Pancreas (tissue), 10 donors: ENCODE measurements around the gene TARBP1. TPM values are rescaled to one million over a fixed set of nuclear protein-coding genes. Genes with fewer than 3 reads are reported as not detected.

Experiments
- ATAC-seq, 4 donors: fragments of 200-7000 bp; cut with Tn5 transposase; one replicate each; pipeline versions ENCODE4 v1.8.0 to v1.9.1; 2020; ENCODE audit warnings: mild to moderate bottlenecking in 4 of 4, moderate library complexity in 4 of 4
- DNase-seq, 6 donors: peaks; one replicate each; pipeline ENCODE4 v3.0.0-alpha.2; 2020
- FAIRE-seq: peaks from 2 replicates; lab custom pipeline; 2012; peaks lifted over from hg19 to GRCh38; lab: Jason Lieb, UNC
- H3K27ac ChIP-seq, 4 donors: fragments of 200-600 bp; sonication (generic); 1 replicate in 3 of 4; 2 replicates in 1 of 4; pipeline versions ENCODE4 v1.5.0 to v1.8.0; 2020
- H3K27me3 ChIP-seq, 4 donors: fragments of 200-600 bp; one replicate each; pipeline ENCODE4 v1.8.0; 2021
- H3K36me3 ChIP-seq, 3 donors: fragments of 200-600 bp; sonication (generic) in 1 of 3; one replicate each; pipeline versions ENCODE4 v1.5.0 to v1.8.0; 2020 to 2021
- H3K4me1 ChIP-seq, 3 donors: fragments of 200-600 bp; one replicate each; pipeline ENCODE4 v1.8.0; 2021
- H3K4me3 ChIP-seq, 4 donors: fragments of 200-600 bp; sonication (generic) in 2 of 4; one replicate each; pipeline versions ENCODE4 v1.5.0 to v1.8.0; 2020 to 2021
- H3K9me3 ChIP-seq, 4 donors: fragments of 200-600 bp; one replicate each; pipeline ENCODE4 v1.8.0; 2021
- CTCF ChIP-seq, 4 donors: fragments of 200-600 bp; sonication (generic) in 3 of 4; IDR thresholded peaks; one replicate each; pipeline versions ENCODE4 v1.5.0 to v1.8.0; 2021; ENCODE audit warnings: antibody characterized with exemption in 4 of 4
- WGBS, 2 donors: extraction: QIAGEN DNeasy Blood & Tissue Kit; methylation state at CpG; one replicate each; pipeline ENCODE4 v1.1.7; 2013; 5-methylcytosine and 5-hydroxymethylcytosine counted together
- intact Hi-C, 3 donors: fragments of 100-400 bp; cut with DNase I; formaldehyde crosslinking; loops; one replicate each; pipeline versions ENCODE4 v1.11.1 to v1.14.2; 2022
- polyA plus RNA-seq, 2 donors: library from polyadenylated mRNA; stranded (reverse); fragments of 200-250 nt; gene quantifications; one replicate each; pipeline ENCODE4 v1.2.3, GENCODE V29; 2013
- total RNA-seq, 6 donors: library from RNA; stranded (reverse); fragmentation: NEBNext Ultra II Directional in 4 of 6; extraction: Animal tissue kit (Norgen Biotek cat#: 25700) in 4 of 6; gene quantifications; one replicate each; pipeline versions ENCODE4 v1.2.1 to v1.2.4, GENCODE V29; 2021 to 2023
- donor health status: healthy with polysubstance abuse.
- donor health status: DM: no; HTN: no; CAD: no; lungs with moderate emphysema.
- donor health status: DM: no; HTN: no; CAD: no.
- donor health status: control.
- donor health status: control.
- donor health status: Bipolar disorder and iron deficiency.
- donor health status: DM: yes; HTN: yes; CAD: no.
- donor health status: DM: no; HTN: no; CAD: no.
- donor health status: DM: no; HTN: no; CAD: no.
- donor health status: DM: yes; HTN: yes; CAD: no.

Gene TARBP1
- total RNA-seq (10 to 100 TPM; 11.0 to 14.8 (median 13.8) TPM), polyA plus RNA-seq (10 to 100 TPM; 29.3 to 52.2 TPM)

- DNase-seq (peak; percentile 60 to 88 (median 78)), ATAC-seq (peak; percentile 78 to 92 (median 86)), FAIRE-seq (no peak)
- Histone ChIP-seq H3K27ac (peak within 1 kb of the TSS; percentile 75 to 94 (median 91)), H3K4me1 (peaks cover 0 to 12% (median 7%) of the 10 kb centered on the region in 3 donors), H3K36me3 (no peaks in the 10 kb centered on the region), H3K9me3 (no peaks in the 10 kb centered on the region), H3K27me3 (no peaks in the 10 kb centered on the region), H3K4me3 (peak within 1 kb of the TSS; percentile 38 to 80 (median 73))
- intact Hi-C loops = no loop called here
- no peak for TF ChIP-seq CTCF (IDR thresholded peaks at IDR 0.05)
- 0 to 1% methylated on average over 89 to 122 of the region's 122 CpGs for WGBS, 2 donors
These were observed at the start of gene TARBP1 for GRCh38 chr1:234478481-234479309. Gene TARBP1 (minus strand): TSS chr1:234479179. CDS start chr1:234479103, 76 bp downstream.

- TF ChIP-seq CTCF (IDR thresholded peaks at IDR 0.05) = no peak
- WGBS, 2 donors = 59 to 60% methylated on average over 14 of the region's 14 CpGs
- H3K9me3 ChIP-seq = no peaks in the 10 kb centered on the region
- DNase-seq (no peak), FAIRE-seq (no peak), ATAC-seq (no peak)
- H3K4me3 ChIP-seq = no peak overlapping the region
- H3K27me3 ChIP-seq = no peaks in the 10 kb centered on the region
- H3K4me1 ChIP-seq = peaks cover 9 to 61% (median 39%) of the 10 kb centered on the region in 3 donors
- intact Hi-C loops = no loop called here
- H3K36me3 ChIP-seq = no peaks in the 10 kb centered on the region
- H3K27ac ChIP-seq = peak overlapping the region in 2 of 4 donors; percentile 17 to 44
These were observed 49.3 kb upstream of the TARBP1 start for GRCh38 chr1:234528074-234528865.

- Histone ChIP-seq H3K4me1 (peaks cover 13 to 64% (median 37%) of the 10 kb centered on the region in 3 donors), H3K36me3 (no peaks in the 10 kb centered on the region), H3K4me3 (no peak overlapping the region), H3K27ac (no peak overlapping the region), H3K9me3 (no peaks in the 10 kb centered on the region), H3K27me3 (no peaks in the 10 kb centered on the region)
- TF ChIP-seq CTCF (IDR thresholded peaks at IDR 0.05) = no peak
- FAIRE-seq (no peak), DNase-seq (no peak), ATAC-seq (no peak)
- intact Hi-C loops = no loop called here
- 67 to 74% methylated on average over 6 of the region's 6 CpGs for WGBS, 2 donors
These were observed 48.4 kb upstream of the TARBP1 start for GRCh38 chr1:234527346-234527745.

- DNase-seq (no peak), ATAC-seq (no peak), FAIRE-seq (no peak)
- no peak overlapping the region for H3K4me3 ChIP-seq
- WGBS, 2 donors = 55 to 69% methylated on average over 3 of the region's 3 CpGs
- no peak for TF ChIP-seq CTCF (IDR thresholded peaks at IDR 0.05)
- no peaks in the 10 kb centered on the region for H3K27me3 ChIP-seq
- H3K27ac ChIP-seq = no peak overlapping the region
- H3K36me3 ChIP-seq = no peaks in the 10 kb centered on the region
- intact Hi-C loops = no loop called here
- peaks cover 13 to 65% (median 35%) of the 10 kb centered on the region in 3 donors for H3K4me1 ChIP-seq
- no peaks in the 10 kb centered on the region for H3K9me3 ChIP-seq
These were observed 47.9 kb upstream of the TARBP1 start for GRCh38 chr1:234526922-234527321.
